Keratinocyte (primary cell): ENCODE results near the gene CELF6. TPM values are rescaled to one million over a fixed set of nuclear protein-coding genes. Genes with fewer than 3 reads are reported as not detected.

Experiments
- DNase-seq: peaks from one replicate; pipeline ENCODE4 v3.0.0-alpha.2; 2011; ENCODE audit warnings: low read depth, missing footprints, low spot score
- FAIRE-seq: peaks from 2 replicates; lab custom pipeline; 2011; peaks lifted over from hg19 to GRCh38; lab: Jason Lieb, UNC
- H2AFZ ChIP-seq: 2 replicates; pipeline ENCODE4 v1.6.0; 2012; ENCODE audit warnings: low read length, control low read depth, inconsistent platforms; ENCODE audit not compliant: control insufficient read depth
- H3K27ac ChIP-seq: 2 replicates; pipeline ENCODE4 v1.5.1; 2011; ENCODE audit warnings: low read length; ENCODE audit not compliant: control insufficient read depth, insufficient read depth
- H3K27me3 ChIP-seq: 3 replicates; pipeline ENCODE4 v1.6.0; 2011; ENCODE audit warnings: low read length; ENCODE audit not compliant: control insufficient read depth, insufficient read depth; ENCODE audit errors: extremely low read depth
- H3K36me3 ChIP-seq, 2 experiments: 2 replicates in 1 of 2; 3 replicates in 1 of 2; pipeline ENCODE4 v1.5.1; 2011; ENCODE audit warnings: low read length in 2 of 2, mild to moderate bottlenecking in 1 of 2; ENCODE audit not compliant: control insufficient read depth in 2 of 2, insufficient read depth in 2 of 2; ENCODE audit errors: extremely low read depth in 1 of 2
- H3K4me1 ChIP-seq: 3 replicates; pipeline ENCODE4 v1.5.1; 2011; ENCODE audit warnings: low read length; ENCODE audit not compliant: control insufficient read depth, insufficient read depth; ENCODE audit errors: extremely low read depth
- H3K4me2 ChIP-seq: 3 replicates; pipeline ENCODE4 v1.6.0; 2011; ENCODE audit warnings: low read depth, low read length; ENCODE audit not compliant: control insufficient read depth, insufficient read depth; ENCODE audit errors: extremely low read depth
- H3K4me3 ChIP-seq, 3 experiments: fragments of 200-600 bp in 1 of 3; sonication (generic) in 1 of 3; 2 replicates in 2 of 3; 3 replicates in 1 of 3; pipeline ENCODE4 v1.5.1; 2011 to 2016; ENCODE audit warnings: low read length in 3 of 3, mild to moderate bottlenecking in 3 of 3, control low read depth in 2 of 3, inconsistent platforms in 1 of 3, low read depth in 1 of 3, mixed read lengths in 1 of 3, mixed run types in 1 of 3, moderate library complexity in 1 of 3; ENCODE audit not compliant: control insufficient read depth in 2 of 3, insufficient read depth in 2 of 3; ENCODE audit errors: extremely low read depth in 1 of 3
- H3K79me2 ChIP-seq: 2 replicates; pipeline ENCODE4 v1.6.0; 2012; ENCODE audit warnings: low read length; ENCODE audit not compliant: control insufficient read depth, insufficient read depth
- H3K9ac ChIP-seq: 3 replicates; pipeline ENCODE4 v1.6.0; 2011; ENCODE audit warnings: low read length; ENCODE audit not compliant: control insufficient read depth, insufficient read depth; ENCODE audit errors: extremely low read depth
- H3K9me1 ChIP-seq: 3 replicates; pipeline ENCODE4 v1.6.0; 2011; ENCODE audit warnings: low read length; ENCODE audit not compliant: control insufficient read depth, insufficient read depth; ENCODE audit errors: extremely low read depth
- H3K9me3 ChIP-seq: 2 replicates; pipeline ENCODE4 v1.5.1; 2012; ENCODE audit warnings: low read depth, low read length; ENCODE audit not compliant: control insufficient read depth
- H4K20me1 ChIP-seq: 3 replicates; pipeline ENCODE4 v1.6.0; 2011; ENCODE audit warnings: low read length; ENCODE audit not compliant: control insufficient read depth, insufficient read depth; ENCODE audit errors: extremely low read depth
- CTCF ChIP-seq, 3 experiments: IDR thresholded peaks in 1 of 3; conservative IDR thresholded peaks in 1 of 3; optimal IDR thresholded peaks in 1 of 3; 2 replicates in 2 of 3; 3 replicates in 1 of 3; pipeline versions ENCODE3 to v1.5.1; 2011; ENCODE audit warnings: low read length in 3 of 3, mild to moderate bottlenecking in 3 of 3, moderate library complexity in 2 of 3, control low read depth in 1 of 3, inconsistent platforms in 1 of 3; ENCODE audit not compliant: insufficient read depth in 2 of 3; ENCODE audit errors: extremely low read depth in 1 of 3
- EZH2 ChIP-seq: IDR thresholded peaks from one replicate; pipeline ENCODE4 v1.6.1; 2012; ENCODE audit warnings: inconsistent platforms, mild to moderate bottlenecking, low read length, moderate library complexity
- dilution Hi-C: fragments of 300-500 bp; cut with MboI; formaldehyde crosslinking; loops from one replicate; pipeline ENCODE4 v1.7.0; 2020; ENCODE audit warnings: low sequenced_read_pairs; ENCODE audit not compliant: extremely low pct_ligation_motif_present
- polyA plus RNA-seq, 5 experiments: library from polyadenylated mRNA; depleted of rRNA in 3 of 5; stranded (reverse) in 3 of 5; stranded (forward) in 1 of 5; unstranded in 1 of 5; fragments of >200 nt; gene quantifications; 1 replicate in 1 of 5; 2 replicates in 3 of 5; 3 replicates in 1 of 5; pipeline versions ENCODE4 v1.2.1 to v1.2.3, GENCODE V29; 2011 to 2012; ENCODE audit warnings: missing spikeins in 2 of 5, low read depth in 1 of 5, low replicate concordance in 1 of 5

CELF6 gene
- polyA plus RNA-seq, 1 donor (not counting 4 experiments of a cell fraction or from before 2014, with no cell fraction given) = 0.04 TPM

DNA sequence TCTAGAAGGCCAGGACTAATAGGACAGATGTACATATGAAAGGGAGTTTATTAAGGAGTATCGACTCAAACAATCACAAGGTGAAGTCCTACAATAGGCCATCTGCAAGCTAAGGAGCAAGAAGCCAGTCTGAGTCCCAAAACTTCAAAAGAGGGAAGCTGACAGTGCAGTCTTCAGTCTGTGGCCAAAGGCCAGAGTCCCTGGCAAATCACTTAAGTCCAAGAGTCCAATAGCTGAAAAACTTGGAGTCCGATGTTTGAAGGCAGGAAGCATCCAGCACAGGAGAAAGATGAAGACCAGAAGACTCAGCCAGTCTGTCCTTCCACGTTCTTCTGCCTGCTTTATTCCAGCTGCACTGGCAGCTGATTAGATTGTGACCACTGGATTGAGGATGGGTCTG, 11.1 kb upstream of the CELF6 start:
- Histone ChIP-seq H3K9ac (no peak overlapping the region), H3K4me2 (no peak overlapping the region), H3K79me2 (no peaks in the 10 kb centered on the region), H3K27ac (no peak overlapping the region), H3K4me1 (no peaks in the 10 kb centered on the region), H4K20me1 (no peaks in the 10 kb centered on the region), H3K4me3 (no peak overlapping the region), H3K9me3 (no peaks in the 10 kb centered on the region), H3K27me3 (no peaks in the 10 kb centered on the region), H3K36me3 (no peaks in the 10 kb centered on the region), H3K9me1 (no peaks in the 10 kb centered on the region), H2AFZ (no peak overlapping the region)
- dilution Hi-C loops = no loop called here
- TF ChIP-seq CTCF (optimal IDR thresholded peaks at IDR 0.05 in 1 of 3, IDR thresholded peaks at IDR 0.05 in 1 of 3, conservative IDR thresholded peaks at IDR 0.05 in 1 of 3; ENCODE audit: extremely low read depth in 1 of 3, insufficient read depth in 2 of 3, low read length in 3 of 3) = no peak
- no peak for TF ChIP-seq EZH2
- FAIRE-seq = no peak
- DNase-seq = no peak

DNA sequence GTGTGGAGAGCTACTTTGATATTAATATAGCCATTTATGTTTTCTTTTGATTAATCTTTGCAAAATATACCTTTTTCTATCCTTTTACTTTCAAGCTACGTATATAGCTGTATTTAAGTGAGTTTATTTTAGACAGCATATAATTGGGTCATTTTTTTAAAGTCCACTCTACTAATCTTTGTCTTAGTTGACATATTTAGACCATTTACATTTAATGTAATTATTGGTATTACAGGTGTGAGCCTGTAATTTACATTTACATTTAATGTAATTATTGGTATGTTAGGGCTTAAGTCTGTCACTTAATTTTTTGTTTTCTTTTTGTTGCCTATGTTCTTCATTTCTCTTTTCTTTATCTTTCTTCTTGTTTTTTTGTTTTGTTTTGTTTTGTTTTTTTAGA, 3.8 kb upstream of the CELF6 start:
- FAIRE-seq (no peak), DNase-seq (no peak)
- TF ChIP-seq CTCF (optimal IDR thresholded peaks at IDR 0.05 in 1 of 3, IDR thresholded peaks at IDR 0.05 in 1 of 3, conservative IDR thresholded peaks at IDR 0.05 in 1 of 3; ENCODE audit: extremely low read depth in 1 of 3, insufficient read depth in 2 of 3, low read length in 3 of 3) (no peak), EZH2 (no peak)
- Histone ChIP-seq H3K9ac (no peak overlapping the region), H3K4me1 (peaks cover 6% of the 10 kb centered on the region), H4K20me1 (no peaks in the 10 kb centered on the region), H3K9me1 (no peaks in the 10 kb centered on the region), H3K27ac (no peak overlapping the region), H3K4me3 (no peak overlapping the region), H3K4me2 (no peak overlapping the region), H3K36me3 (no peaks in the 10 kb centered on the region), H2AFZ (no peak overlapping the region), H3K9me3 (no peaks in the 10 kb centered on the region), H3K27me3 (peaks cover 5% of the 10 kb centered on the region), H3K79me2 (no peaks in the 10 kb centered on the region)
- dilution Hi-C loops = no loop called here
